ENCODE data around the gene NLRP5.

The NLRP5 gene

DNA sequence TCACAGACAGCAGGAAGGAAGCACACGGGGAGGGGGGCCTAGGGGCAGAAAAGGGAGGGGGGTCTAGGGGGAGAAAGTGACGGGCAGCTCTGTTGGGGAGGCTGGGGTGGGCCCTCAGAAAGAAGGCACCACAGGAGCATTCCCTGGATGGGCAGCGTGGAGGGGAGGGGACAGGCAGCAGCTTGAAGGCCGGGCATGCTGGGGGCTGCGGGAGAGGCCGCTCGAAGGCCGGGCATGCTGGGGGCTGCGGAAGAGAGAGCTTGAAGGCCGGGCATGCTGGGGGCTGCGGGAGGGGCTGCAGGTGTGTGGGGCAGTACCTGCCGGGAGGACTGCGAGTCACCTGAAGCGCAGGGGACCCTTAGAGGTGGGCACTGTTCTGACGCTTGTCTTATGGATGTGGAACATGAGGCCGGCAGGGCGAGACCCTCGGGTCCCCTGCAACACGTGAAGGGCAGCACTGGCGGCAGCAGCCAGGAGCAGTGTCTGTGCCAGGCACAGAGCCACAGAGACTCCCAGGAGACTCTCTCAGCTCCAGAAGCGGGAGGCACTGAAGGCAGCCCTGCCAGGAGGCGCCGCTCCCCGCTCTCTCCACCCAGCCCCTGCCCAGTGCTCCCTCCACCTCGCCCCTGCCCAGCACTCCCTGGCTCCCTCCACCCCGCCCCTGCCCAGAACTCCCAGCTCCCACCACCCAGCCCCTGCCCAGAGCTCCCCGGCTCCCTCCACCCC is 121.2 kb downstream of the NLRP5 start:
- peaks cover 22% of the 10 kb centered on the region for H3K36me3 ChIP-seq (ENCODE audit: insufficient read depth, low read length)
- no peaks in the 10 kb centered on the region for H3K4me1 ChIP-seq (ENCODE audit: insufficient read depth, low read length)
- no peak overlapping the region for H3K4me2 ChIP-seq (ENCODE audit: insufficient read depth, low read length)
- H3K4me3 ChIP-seq (ENCODE audit: low read depth in 1 of 2, low read length in 2 of 2), result no peak overlapping the region
- peaks cover 86% of the 10 kb centered on the region for H3K79me2 ChIP-seq (ENCODE audit: insufficient read depth, low read length)
- DNase-seq (no peak), ATAC-seq (ENCODE audit: insufficient read depth, low read depth) (no peak)
- H3K9ac ChIP-seq (ENCODE audit: low read depth, low read length), result no peak overlapping the region
- no peaks in the 10 kb centered on the region for H3K27me3 ChIP-seq (ENCODE audit: insufficient read depth, low read length, poor library complexity)
- no peaks in the 10 kb centered on the region for H3K9me3 ChIP-seq (ENCODE audit: insufficient read depth, low read length, severe bottlenecking)
- no peak overlapping the region for H2AFZ ChIP-seq (ENCODE audit: low read depth, low read length)
- H3K27ac ChIP-seq (ENCODE audit: low read length), result no peak overlapping the region
- peaks cover 76% of the 10 kb centered on the region for H4K20me1 ChIP-seq (ENCODE audit: insufficient read depth, low read length)
- no peak for TF ChIP-seq EZH2 (IDR thresholded peaks at IDR 0.05; ENCODE audit: borderline replicate concordance, low read depth, low read length, severe bottlenecking)
- TF ChIP-seq, protein P1, sequence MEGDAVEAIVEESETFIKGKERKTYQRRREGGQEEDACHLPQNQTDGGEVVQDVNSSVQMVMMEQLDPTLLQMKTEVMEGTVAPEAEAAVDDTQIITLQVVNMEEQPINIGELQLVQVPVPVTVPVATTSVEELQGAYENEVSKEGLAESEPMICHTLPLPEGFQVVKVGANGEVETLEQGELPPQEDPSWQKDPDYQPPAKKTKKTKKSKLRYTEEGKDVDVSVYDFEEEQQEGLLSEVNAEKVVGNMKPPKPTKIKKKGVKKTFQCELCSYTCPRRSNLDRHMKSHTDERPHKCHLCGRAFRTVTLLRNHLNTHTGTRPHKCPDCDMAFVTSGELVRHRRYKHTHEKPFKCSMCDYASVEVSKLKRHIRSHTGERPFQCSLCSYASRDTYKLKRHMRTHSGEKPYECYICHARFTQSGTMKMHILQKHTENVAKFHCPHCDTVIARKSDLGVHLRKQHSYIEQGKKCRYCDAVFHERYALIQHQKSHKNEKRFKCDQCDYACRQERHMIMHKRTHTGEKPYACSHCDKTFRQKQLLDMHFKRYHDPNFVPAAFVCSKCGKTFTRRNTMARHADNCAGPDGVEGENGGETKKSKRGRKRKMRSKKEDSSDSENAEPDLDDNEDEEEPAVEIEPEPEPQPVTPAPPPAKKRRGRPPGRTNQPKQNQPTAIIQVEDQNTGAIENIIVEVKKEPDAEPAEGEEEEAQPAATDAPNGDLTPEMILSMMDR (IDR thresholded peaks at IDR 0.05; ENCODE audit: borderline replicate concordance, extremely low read depth, low read length, poor library complexity, severe bottlenecking), result no peak

DNA sequence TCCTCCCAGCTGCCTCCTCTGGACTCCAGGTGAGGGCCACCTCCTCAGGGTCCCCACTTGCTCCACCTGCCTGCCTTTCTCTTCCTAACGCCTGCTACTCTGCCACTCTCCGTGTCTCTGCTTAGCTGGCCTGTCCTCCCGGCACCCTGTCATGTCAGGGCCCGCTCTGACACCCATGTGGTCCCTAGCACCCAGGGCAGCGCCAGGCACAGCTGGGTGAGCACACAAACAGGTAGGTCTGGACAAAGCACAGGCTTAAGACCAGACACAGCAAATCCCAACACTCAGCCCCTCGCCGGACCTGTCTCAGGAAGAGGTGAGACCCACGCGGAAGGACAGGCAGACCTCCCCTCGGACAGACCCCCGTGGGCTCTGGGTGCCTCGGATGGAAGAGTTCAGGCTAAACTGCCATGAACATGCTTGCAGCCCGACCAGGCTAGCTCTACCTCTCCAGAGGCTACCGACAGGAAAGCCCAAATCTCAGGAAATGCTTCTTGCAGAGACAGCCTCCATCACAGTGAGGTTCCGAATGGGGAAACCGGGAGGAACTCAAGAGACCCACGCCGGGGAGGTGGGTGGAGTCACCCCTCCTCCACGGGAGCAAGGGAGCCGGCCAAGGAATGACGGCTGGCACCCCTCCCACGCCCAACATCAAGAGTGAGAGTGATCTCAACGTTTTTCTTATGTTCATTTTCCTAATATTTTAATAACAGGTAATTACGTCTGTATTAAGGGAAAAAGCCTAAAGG is 122.0 kb downstream of the NLRP5 start:
- Histone ChIP-seq H4K20me1 (ENCODE audit: insufficient read depth, low read length) (peaks cover 75% of the 10 kb centered on the region), H3K9ac (ENCODE audit: low read depth, low read length) (no peak overlapping the region), H3K27ac (ENCODE audit: low read length) (no peak overlapping the region), H3K9me3 (ENCODE audit: insufficient read depth, low read length, severe bottlenecking) (no peaks in the 10 kb centered on the region), H2AFZ (ENCODE audit: low read depth, low read length) (no peak overlapping the region), H3K79me2 (ENCODE audit: insufficient read depth, low read length) (peaks cover 86% of the 10 kb centered on the region), H3K27me3 (ENCODE audit: insufficient read depth, low read length, poor library complexity) (no peaks in the 10 kb centered on the region), H3K4me2 (ENCODE audit: insufficient read depth, low read length) (no peak overlapping the region), H3K36me3 (ENCODE audit: insufficient read depth, low read length) (peaks cover 14% of the 10 kb centered on the region), H3K4me1 (ENCODE audit: insufficient read depth, low read length) (no peaks in the 10 kb centered on the region), H3K4me3 (ENCODE audit: low read depth in 1 of 2, low read length in 2 of 2) (no peak overlapping the region)
- DNase-seq (no peak), ATAC-seq (ENCODE audit: insufficient read depth, low read depth) (no peak)
- TF ChIP-seq, protein P1 (IDR thresholded peaks at IDR 0.05; ENCODE audit: borderline replicate concordance, extremely low read depth, low read length, poor library complexity, severe bottlenecking), result no peak
- TF ChIP-seq EZH2 (IDR thresholded peaks at IDR 0.05; ENCODE audit: borderline replicate concordance, low read depth, low read length, severe bottlenecking), result no peak

DNA sequence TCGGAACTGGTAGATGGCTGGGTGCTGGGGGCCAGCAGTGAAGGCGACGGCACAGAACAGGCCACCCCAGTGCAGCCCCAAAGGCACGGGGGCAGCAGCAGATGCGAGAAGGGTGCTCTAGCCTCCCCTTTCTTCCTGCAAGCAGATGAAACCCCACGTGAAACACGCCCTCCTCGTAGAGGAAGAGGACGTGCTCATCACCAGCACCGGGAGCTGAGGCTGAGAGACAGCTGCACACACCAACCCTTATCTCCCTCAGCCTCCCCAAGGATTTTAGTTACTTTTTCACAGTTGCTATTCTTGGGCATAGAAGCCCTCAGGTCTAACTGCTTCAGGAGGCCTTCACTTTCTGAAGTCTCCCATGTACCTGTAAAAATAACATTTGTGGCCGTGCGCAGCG is 122.7 kb downstream of the NLRP5 start:
- Histone ChIP-seq H3K9ac (ENCODE audit: low read depth, low read length) (no peak overlapping the region), H3K4me1 (ENCODE audit: insufficient read depth, low read length) (no peaks in the 10 kb centered on the region), H2AFZ (ENCODE audit: low read depth, low read length) (no peak overlapping the region), H3K79me2 (ENCODE audit: insufficient read depth, low read length) (peaks cover 90% of the 10 kb centered on the region), H3K27ac (ENCODE audit: low read length) (no peak overlapping the region), H3K9me3 (ENCODE audit: insufficient read depth, low read length, severe bottlenecking) (no peaks in the 10 kb centered on the region), H4K20me1 (ENCODE audit: insufficient read depth, low read length) (peaks cover 80% of the 10 kb centered on the region), H3K4me2 (ENCODE audit: insufficient read depth, low read length) (no peak overlapping the region), H3K27me3 (ENCODE audit: insufficient read depth, low read length, poor library complexity) (no peaks in the 10 kb centered on the region), H3K36me3 (ENCODE audit: insufficient read depth, low read length) (peaks cover 14% of the 10 kb centered on the region), H3K4me3 (ENCODE audit: low read depth in 1 of 2, low read length in 2 of 2) (no peak overlapping the region)
- no peak for DNase-seq
- no peak for ATAC-seq (ENCODE audit: insufficient read depth, low read depth)
- TF ChIP-seq, protein P1 (IDR thresholded peaks at IDR 0.05; ENCODE audit: borderline replicate concordance, extremely low read depth, low read length, poor library complexity, severe bottlenecking), result no peak
- TF ChIP-seq EZH2 (IDR thresholded peaks at IDR 0.05; ENCODE audit: borderline replicate concordance, low read depth, low read length, severe bottlenecking), result no peak

All from DND-41 (cell line).